ENCODE results near the gene ALDH18A1. TPM values are rescaled to one million over a fixed set of nuclear protein-coding genes. Genes with fewer than 3 reads are reported as not detected.
A peak's percentile ranks its signal among the peaks of the same experiment; 100 is the strongest.

Gene ALDH18A1
- total and polyA plus RNA-seq, 2 experiments from 2014 or later = 92.4 to 121 TPM

GRCh38 chr10:95693668-95694534 lies 37.4 kb upstream of the ALDH18A1 start, which contains the start of gene TCTN3:
TSS of gene TCTN3 (minus strand) at chr10:95693927. CDS start at chr10:95693899, 28 bp downstream.
- WGBS, 2 experiments (ENCODE audit: low coverage in 1 of 2, low lambda C conversion rate in 2 of 2, missing lambda C conversion rate in 2 of 2) = 1% methylated on average over 48 to 53 of the region's 53 CpGs
- Histone ChIP-seq H3F3A (ENCODE audit: insufficient read depth) (no peaks in the 10 kb centered on the region), H3K4me2 (ENCODE audit: unreplicated experiment) (peak within 1 kb of the TSS; percentile 92), H3K79me2 (ENCODE audit: insufficient read depth) (peaks cover 37% of the 10 kb centered on the region), H3K36me3 (ENCODE audit: low read depth) (no peaks in the 10 kb centered on the region), H3K9ac (peak within 1 kb of the TSS; percentile 96), H3K4me3 (peak within 1 kb of the TSS; percentile 98), H3K27ac (peak within 1 kb of the TSS; percentile 79), H3K27me3 (replicated peaks; ENCODE audit: insufficient read depth) (no peaks in the 10 kb centered on the region), H3K9me2 (ENCODE audit: insufficient read depth) (no peaks in the 10 kb centered on the region), H3K4me1 (ENCODE audit: insufficient read depth) (0 out of 2 replicates have a peak, but pooled peaks cover 4% of the 10 kb centered on the region), H3K9me3 (ENCODE audit: low read depth) (no peaks in the 10 kb centered on the region), H4K20me1 (ENCODE audit: insufficient read depth) (no peaks in the 10 kb centered on the region), H2AFZ (peak within 1 kb of the TSS; percentile 98)
- peak; percentile 100 for DNase-seq
- TF ChIP-seq EZH2phosphoT487 (IDR thresholded peaks at IDR 0.05; ENCODE audit: insufficient read depth, low read depth) (no peak), EZH2 (IDR thresholded peaks at IDR 0.05; ENCODE audit: insufficient read depth, poor library complexity, severe bottlenecking) (no peak)
- in situ Hi-C loops (cut with MboI) = no loop called here

GRCh38 chr10:95693071-95693667 lies 36.7 kb upstream of the ALDH18A1 start:
- Histone ChIP-seq H3K4me2 (ENCODE audit: unreplicated experiment) (peak overlapping the region; percentile 92), H3K9me2 (ENCODE audit: insufficient read depth) (no peaks in the 10 kb centered on the region), H3K79me2 (ENCODE audit: insufficient read depth) (peaks cover 37% of the 10 kb centered on the region), H3F3A (ENCODE audit: insufficient read depth) (no peaks in the 10 kb centered on the region), H3K4me3 (peak overlapping the region; percentile 98), H3K27me3 (replicated peaks; ENCODE audit: insufficient read depth) (no peaks in the 10 kb centered on the region), H3K9me3 (ENCODE audit: low read depth) (no peaks in the 10 kb centered on the region), H3K4me1 (ENCODE audit: insufficient read depth) (0 out of 2 replicates have a peak, but pooled peaks cover 4% of the 10 kb centered on the region), H4K20me1 (ENCODE audit: insufficient read depth) (no peaks in the 10 kb centered on the region), H3K27ac (peak overlapping the region; percentile 79), H3K36me3 (ENCODE audit: low read depth) (no peaks in the 10 kb centered on the region), H3K9ac (peak overlapping the region; percentile 96), H2AFZ (peak overlapping the region; percentile 98)
- DNase-seq = peak; percentile 41
- 2 to 3% methylated on average over 15 of the region's 15 CpGs for WGBS, 2 experiments (ENCODE audit: low coverage in 1 of 2, low lambda C conversion rate in 2 of 2, missing lambda C conversion rate in 2 of 2)
- TF ChIP-seq EZH2 (IDR thresholded peaks at IDR 0.05; ENCODE audit: insufficient read depth, poor library complexity, severe bottlenecking) = no peak
- TF ChIP-seq EZH2phosphoT487 (IDR thresholded peaks at IDR 0.05; ENCODE audit: insufficient read depth, low read depth) = no peak
- in situ Hi-C loops (cut with MboI) = no loop called here

- TF ChIP-seq EZH2phosphoT487 (IDR thresholded peaks at IDR 0.05; ENCODE audit: insufficient read depth, low read depth) = no peak
- TF ChIP-seq EZH2 (IDR thresholded peaks at IDR 0.05; ENCODE audit: insufficient read depth, poor library complexity, severe bottlenecking) = no peak
- 97 to 98% methylated on average over 2 of the region's 2 CpGs for WGBS, 2 experiments (ENCODE audit: low coverage in 1 of 2, low lambda C conversion rate in 2 of 2, missing lambda C conversion rate in 2 of 2)
- peak overlapping the region; percentile 2; the same call in 1 of the 2 replicates for H3K9ac ChIP-seq
- no peaks in the 10 kb centered on the region for H3K9me2 ChIP-seq (ENCODE audit: insufficient read depth)
- H4K20me1 ChIP-seq (ENCODE audit: insufficient read depth) = no peaks in the 10 kb centered on the region
- H3F3A ChIP-seq (ENCODE audit: insufficient read depth) = no peaks in the 10 kb centered on the region
- peaks cover 14% of the 10 kb centered on the region; the same call in 1 of the 2 replicates for H3K36me3 ChIP-seq (ENCODE audit: low read depth)
- H3K4me3 ChIP-seq = no peak overlapping the region
- peaks cover 37% of the 10 kb centered on the region for H3K79me2 ChIP-seq (ENCODE audit: insufficient read depth)
- H3K4me1 ChIP-seq (ENCODE audit: insufficient read depth) = 0 out of 2 replicates have a peak, but pooled peaks cover 4% of the 10 kb centered on the region
- no peak for DNase-seq
- H2AFZ ChIP-seq = no peak overlapping the region
- no peak overlapping the region for H3K4me2 ChIP-seq (ENCODE audit: unreplicated experiment)
- H3K9me3 ChIP-seq (ENCODE audit: low read depth) = no peaks in the 10 kb centered on the region
- in situ Hi-C loops (cut with MboI) = no loop called here
- H3K27me3 ChIP-seq (replicated peaks; ENCODE audit: insufficient read depth) = no peaks in the 10 kb centered on the region
- no peak overlapping the region for H3K27ac ChIP-seq
These were observed 34.8 kb upstream of the ALDH18A1 start for GRCh38 chr10:95691281-95691680.

- in situ Hi-C loops (cut with MboI) = no loop called here
- peaks cover 34% of the 10 kb centered on the region; the same call in 1 of the 2 replicates for H3K36me3 ChIP-seq (ENCODE audit: low read depth)
- TF ChIP-seq EZH2phosphoT487 (IDR thresholded peaks at IDR 0.05; ENCODE audit: insufficient read depth, low read depth) (no peak), EZH2 (IDR thresholded peaks at IDR 0.05; ENCODE audit: insufficient read depth, poor library complexity, severe bottlenecking) (no peak)
These were observed 32.1 kb upstream of the ALDH18A1 start for GRCh38 chr10:95688648-95689047.

More at GRCh38 chr10:95688648-95689047, 32.1 kb upstream of the ALDH18A1 start:
- Histone ChIP-seq H3K27me3 (replicated peaks; ENCODE audit: insufficient read depth) (no peaks in the 10 kb centered on the region), H3K4me3 (no peak overlapping the region), H3K27ac (no peak overlapping the region), H2AFZ (no peak overlapping the region), H3K4me1 (ENCODE audit: insufficient read depth) (0 out of 2 replicates have a peak, but pooled peaks cover 4% of the 10 kb centered on the region), H3K79me2 (ENCODE audit: insufficient read depth) (peaks cover 37% of the 10 kb centered on the region), H3K4me2 (ENCODE audit: unreplicated experiment) (no peak overlapping the region), H3K9me3 (ENCODE audit: low read depth) (no peaks in the 10 kb centered on the region), H3F3A (ENCODE audit: insufficient read depth) (no peaks in the 10 kb centered on the region), H3K9ac (no peak overlapping the region), H4K20me1 (ENCODE audit: insufficient read depth) (no peaks in the 10 kb centered on the region), H3K9me2 (ENCODE audit: insufficient read depth) (no peaks in the 10 kb centered on the region)
- WGBS, 2 experiments (ENCODE audit: low coverage in 1 of 2, low lambda C conversion rate in 2 of 2, missing lambda C conversion rate in 2 of 2) = 71 to 75% methylated on average over 2 of the region's 2 CpGs
- no peak for DNase-seq
